ENCODE data around the gene FGR.

- TF ChIP-seq, protein P1, sequence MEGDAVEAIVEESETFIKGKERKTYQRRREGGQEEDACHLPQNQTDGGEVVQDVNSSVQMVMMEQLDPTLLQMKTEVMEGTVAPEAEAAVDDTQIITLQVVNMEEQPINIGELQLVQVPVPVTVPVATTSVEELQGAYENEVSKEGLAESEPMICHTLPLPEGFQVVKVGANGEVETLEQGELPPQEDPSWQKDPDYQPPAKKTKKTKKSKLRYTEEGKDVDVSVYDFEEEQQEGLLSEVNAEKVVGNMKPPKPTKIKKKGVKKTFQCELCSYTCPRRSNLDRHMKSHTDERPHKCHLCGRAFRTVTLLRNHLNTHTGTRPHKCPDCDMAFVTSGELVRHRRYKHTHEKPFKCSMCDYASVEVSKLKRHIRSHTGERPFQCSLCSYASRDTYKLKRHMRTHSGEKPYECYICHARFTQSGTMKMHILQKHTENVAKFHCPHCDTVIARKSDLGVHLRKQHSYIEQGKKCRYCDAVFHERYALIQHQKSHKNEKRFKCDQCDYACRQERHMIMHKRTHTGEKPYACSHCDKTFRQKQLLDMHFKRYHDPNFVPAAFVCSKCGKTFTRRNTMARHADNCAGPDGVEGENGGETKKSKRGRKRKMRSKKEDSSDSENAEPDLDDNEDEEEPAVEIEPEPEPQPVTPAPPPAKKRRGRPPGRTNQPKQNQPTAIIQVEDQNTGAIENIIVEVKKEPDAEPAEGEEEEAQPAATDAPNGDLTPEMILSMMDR (conservative IDR thresholded peaks at IDR 0.05): no peak
- no peak for TF ChIP-seq ZFX (IDR thresholded peaks at IDR 0.05)
Measured at GRCh38 chr1:27598295-27598687, 36.7 kb downstream of the FGR start.
